Measurements from ENCODE around the gene RABL6. TPM values are rescaled to one million over a fixed set of nuclear protein-coding genes. Genes with fewer than 3 reads are reported as not detected.

The RABL6 gene
- total RNA-seq, 4 donors from 2014 or later, result 54.2 to 70.7 (median 61.0) TPM

GRCh38 chr9:136790640-136791515, 16.9 kb upstream of the RABL6 start, which contains the start of gene TMEM141:
Gene TMEM141 (plus strand): TSS chr9:136791344. CDS start chr9:136791371, 27 bp downstream.
- peak within 1 kb of the TSS; percentile 98 for H3K27ac ChIP-seq
- peak; percentile 100 for DNase-seq (ENCODE audit: low spot score in 2 of 2)
- no peaks in the 10 kb centered on the region for H3K27me3 ChIP-seq
- H3K4me1 ChIP-seq, result peaks cover 38% of the 10 kb centered on the region
- WGBS, result 2% methylated on average over 20 of the region's 70 CpGs
- no peaks in the 10 kb centered on the region for H3K9me3 ChIP-seq
- H3K36me3 ChIP-seq, result no peaks in the 10 kb centered on the region
- peak within 1 kb of the TSS; percentile 74 for H3K4me3 ChIP-seq
- TF ChIP-seq POLR2A (IDR thresholded peaks at IDR 0.05) (peak; percentile 9 to 56), POLR2AphosphoS5 (IDR thresholded peaks at IDR 0.05) (no peak), EP300 (IDR thresholded peaks at IDR 0.05) (no peak), CTCF (IDR thresholded peaks at IDR 0.05) (no peak)

GRCh38 chr9:136791516-136792276, 16.1 kb upstream of the RABL6 start:
- Histone ChIP-seq H3K36me3 (no peaks in the 10 kb centered on the region), H3K4me1 (peaks cover 46% of the 10 kb centered on the region), H3K27me3 (no peaks in the 10 kb centered on the region), H3K9me3 (no peaks in the 10 kb centered on the region), H3K4me3 (peak overlapping the region; percentile 74), H3K27ac (peak overlapping the region; percentile 98)
- WGBS, result no CpG with 5 or more reads among the region's 29 CpGs
- peak in 1 of 2 donors; percentile 86 for DNase-seq (ENCODE audit: low spot score in 2 of 2)
- TF ChIP-seq POLR2A (IDR thresholded peaks at IDR 0.05) (peak in 1 of 2 donors; percentile 3), CTCF (IDR thresholded peaks at IDR 0.05) (peak; percentile 71 to 97), EP300 (IDR thresholded peaks at IDR 0.05) (no peak), POLR2AphosphoS5 (IDR thresholded peaks at IDR 0.05) (peak in 1 of 3 donors; percentile 12)

- H3K4me3 ChIP-seq, result peak overlapping the region; percentile 74
- H3K27ac ChIP-seq, result no peak overlapping the region
- H3K4me1 ChIP-seq, result peaks cover 50% of the 10 kb centered on the region
- no peak for DNase-seq (ENCODE audit: low spot score in 2 of 2)
- H3K36me3 ChIP-seq, result no peaks in the 10 kb centered on the region
- 79% methylated on average over 13 of the region's 15 CpGs for WGBS
- no peak for TF ChIP-seq EP300 (IDR thresholded peaks at IDR 0.05)
- TF ChIP-seq POLR2A (IDR thresholded peaks at IDR 0.05), result no peak
- no peak for TF ChIP-seq POLR2AphosphoS5 (IDR thresholded peaks at IDR 0.05)
- no peak for TF ChIP-seq CTCF (IDR thresholded peaks at IDR 0.05)
- H3K27me3 ChIP-seq, result peaks cover 1% of the 10 kb centered on the region
- no peaks in the 10 kb centered on the region for H3K9me3 ChIP-seq
Observed at GRCh38 chr9:136792321-136793085, 15.2 kb upstream of the RABL6 start.

- no peak for TF ChIP-seq CTCF (IDR thresholded peaks at IDR 0.05)
- TF ChIP-seq POLR2AphosphoS5 (IDR thresholded peaks at IDR 0.05), result no peak
- TF ChIP-seq EP300 (IDR thresholded peaks at IDR 0.05), result no peak
- no peak for TF ChIP-seq POLR2A (IDR thresholded peaks at IDR 0.05)
- H3K27me3 ChIP-seq, result peaks cover 9% of the 10 kb centered on the region
- no peak overlapping the region for H3K4me3 ChIP-seq
- no peak overlapping the region for H3K27ac ChIP-seq
- H3K9me3 ChIP-seq, result no peaks in the 10 kb centered on the region
- peaks cover 45% of the 10 kb centered on the region for H3K4me1 ChIP-seq
- H3K36me3 ChIP-seq, result no peaks in the 10 kb centered on the region
- no peak for DNase-seq (ENCODE audit: low spot score in 2 of 2)
- WGBS, result 82% methylated on average over 4 of the region's 17 CpGs
Observed at GRCh38 chr9:136793086-136793946, 14.4 kb upstream of the RABL6 start.

Measured in suprapubic skin (tissue), 4 donors.